GM12873 (cell line): ENCODE results near the gene MED17.

ENCODE experiments used
- TF ChIP-seq, protein P1 (sequence below): IDR thresholded peaks from 2 replicates; pipeline ENCODE4 v1.5.1; 2012; ENCODE audit warnings: low read depth, mild to moderate bottlenecking, moderate library complexity, low read length, control low read depth; ENCODE audit not compliant: insufficient read depth; ENCODE audit errors: missing control alignments

MED17 gene

DNA sequence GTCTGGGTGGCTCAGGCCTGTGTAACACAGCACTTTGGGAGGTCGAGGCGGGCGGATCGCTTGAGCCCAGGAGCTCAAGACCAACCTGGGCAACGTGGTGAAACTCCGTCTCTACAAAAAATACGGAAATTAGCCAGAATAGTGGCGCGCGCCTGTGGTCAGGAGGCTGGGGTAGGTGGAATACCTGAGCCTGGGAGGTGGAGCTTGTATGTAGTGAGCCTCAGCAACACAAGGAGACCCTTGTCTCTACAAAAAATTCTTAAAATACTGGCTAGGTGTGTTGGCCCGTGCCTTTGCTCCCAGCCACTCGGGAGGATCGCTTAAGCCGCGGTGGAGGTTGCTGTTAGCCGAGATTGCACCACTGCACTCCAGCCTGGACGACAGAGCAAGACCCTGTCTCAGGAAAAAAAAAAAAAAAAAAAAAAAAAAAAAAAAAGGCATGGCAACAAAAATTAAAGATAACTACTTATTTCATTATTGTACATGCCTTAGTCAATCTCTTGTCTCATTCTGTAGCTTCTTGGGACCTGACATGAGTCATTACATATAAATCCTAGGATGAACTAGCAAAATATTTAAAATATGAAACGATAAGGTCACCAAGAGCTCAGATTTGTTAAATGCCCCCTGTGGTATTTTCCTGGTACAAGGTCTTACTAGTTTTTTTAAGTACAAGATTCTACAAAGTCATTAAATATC is 43.9 kb upstream of the MED17 start:
- TF ChIP-seq, protein P1, sequence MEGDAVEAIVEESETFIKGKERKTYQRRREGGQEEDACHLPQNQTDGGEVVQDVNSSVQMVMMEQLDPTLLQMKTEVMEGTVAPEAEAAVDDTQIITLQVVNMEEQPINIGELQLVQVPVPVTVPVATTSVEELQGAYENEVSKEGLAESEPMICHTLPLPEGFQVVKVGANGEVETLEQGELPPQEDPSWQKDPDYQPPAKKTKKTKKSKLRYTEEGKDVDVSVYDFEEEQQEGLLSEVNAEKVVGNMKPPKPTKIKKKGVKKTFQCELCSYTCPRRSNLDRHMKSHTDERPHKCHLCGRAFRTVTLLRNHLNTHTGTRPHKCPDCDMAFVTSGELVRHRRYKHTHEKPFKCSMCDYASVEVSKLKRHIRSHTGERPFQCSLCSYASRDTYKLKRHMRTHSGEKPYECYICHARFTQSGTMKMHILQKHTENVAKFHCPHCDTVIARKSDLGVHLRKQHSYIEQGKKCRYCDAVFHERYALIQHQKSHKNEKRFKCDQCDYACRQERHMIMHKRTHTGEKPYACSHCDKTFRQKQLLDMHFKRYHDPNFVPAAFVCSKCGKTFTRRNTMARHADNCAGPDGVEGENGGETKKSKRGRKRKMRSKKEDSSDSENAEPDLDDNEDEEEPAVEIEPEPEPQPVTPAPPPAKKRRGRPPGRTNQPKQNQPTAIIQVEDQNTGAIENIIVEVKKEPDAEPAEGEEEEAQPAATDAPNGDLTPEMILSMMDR = no peak

GRCh38 chr11:93740730-93741093 is 43.4 kb upstream of the MED17 start:
- TF ChIP-seq, protein P1 = no peak

GRCh38 chr11:93741094-93741881 is 42.8 kb upstream of the MED17 start, which contains the start of the genes C11orf54 and TAF1D:
Gene C11orf54, plus strand, starts transcription at chr11:93741672. Its CDS starts 5,722 bp downstream, at chr11:93747394.
Gene TAF1D, minus strand, starts transcription at chr11:93741495. Its CDS starts 2,191 bp downstream, at chr11:93739304.
- TF ChIP-seq, protein P1 = no peak

DNA sequence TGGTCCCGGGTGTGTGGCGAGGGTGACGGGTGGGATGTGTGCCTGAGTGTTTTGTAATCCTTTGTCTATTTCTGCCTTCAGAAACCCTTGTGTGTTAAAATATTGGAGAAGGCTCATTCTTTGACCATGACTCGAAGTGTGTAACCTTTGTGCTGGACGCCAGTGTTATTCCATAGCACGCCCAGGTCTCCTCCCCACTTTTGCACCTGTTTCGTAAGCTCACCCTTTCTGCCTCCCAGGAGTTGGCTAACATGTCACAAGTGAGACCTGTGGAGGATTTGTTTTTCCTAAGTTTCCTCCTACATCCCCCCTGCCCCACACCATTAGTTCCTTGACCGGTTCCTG is 42.2 kb upstream of the MED17 start:
- TF ChIP-seq, protein P1 = no peak

- TF ChIP-seq, protein P1 = no peak
Measured at GRCh38 chr11:93743291-93743690, 40.8 kb upstream of the MED17 start.

DNA sequence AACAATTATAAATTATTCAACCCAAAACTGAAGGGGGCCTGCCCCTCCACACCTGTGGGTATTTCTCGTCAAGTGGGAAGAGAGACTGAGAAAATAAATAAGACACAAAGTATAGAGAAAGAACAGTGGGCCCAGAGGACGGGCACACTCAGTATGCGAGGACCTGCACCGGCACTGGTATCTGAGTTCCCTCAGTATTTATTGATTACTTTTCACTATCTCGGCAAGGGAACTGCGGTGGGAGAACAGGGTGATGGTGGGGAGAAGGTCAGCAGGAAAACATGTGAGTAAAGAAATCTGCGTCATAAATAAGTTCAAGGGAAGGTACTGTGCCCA is 39.4 kb upstream of the MED17 start:
- TF ChIP-seq, protein P1 = no peak

DNA sequence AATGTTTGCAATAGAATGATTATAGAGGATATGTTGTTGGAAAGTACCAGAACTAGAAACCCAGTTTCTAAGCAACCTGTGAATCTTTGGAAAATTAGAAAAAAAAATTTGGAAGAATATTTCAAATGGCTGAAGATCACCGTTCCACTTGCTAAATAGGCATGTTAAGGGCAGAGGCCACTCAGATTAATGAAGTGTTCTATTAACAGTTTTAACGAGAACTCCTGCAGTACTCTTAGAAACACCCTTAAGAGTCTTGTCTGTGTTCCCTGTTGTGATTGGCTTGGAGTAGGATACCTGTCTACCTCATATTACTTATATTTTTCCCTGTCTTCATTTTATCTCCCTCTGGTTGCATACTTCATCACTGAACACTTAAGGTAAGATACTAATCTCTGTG is 38.0 kb upstream of the MED17 start:
- TF ChIP-seq, protein P1 = no peak
